Rectal smooth muscle tissue (tissue), 1 donor: ENCODE results near the gene APOBEC3H.
"Not testable (repeated sequence)": the region's sequence is repeated elsewhere in the genome, so short reads cannot be mapped to it uniquely, and the experiment has no call there.

Experiments
- H3K27ac ChIP-seq: one replicate; pipeline ENCODE4 v1.7.0; 2013; ENCODE audit warnings: low read depth, low read length, inconsistent platforms
- H3K27me3 ChIP-seq: one replicate; pipeline ENCODE4 v1.7.0; 2013; ENCODE audit warnings: low read length; ENCODE audit not compliant: control insufficient read depth, insufficient read depth
- H3K36me3 ChIP-seq: one replicate; pipeline ENCODE4 v1.7.0; 2013; ENCODE audit warnings: low read length; ENCODE audit not compliant: control insufficient read depth, insufficient read depth
- H3K4me1 ChIP-seq: one replicate; pipeline ENCODE4 v1.7.0; 2013; ENCODE audit warnings: low read length; ENCODE audit not compliant: control insufficient read depth, insufficient read depth
- H3K4me3 ChIP-seq: one replicate; pipeline ENCODE4 v1.7.0; 2013; ENCODE audit warnings: low read length
- H3K9ac ChIP-seq: one replicate; pipeline ENCODE4 v1.7.0; 2013; ENCODE audit warnings: low read length

The APOBEC3H gene

GRCh38 chr22:39097098-39098020 is at the start of gene APOBEC3H:
APOBEC3H (plus strand) TSS chr22:39097244; CDS start chr22:39100279, 3,035 bp downstream.
- H3K27ac ChIP-seq = no peak within 1 kb of the TSS
- H3K9ac ChIP-seq = no peak within 1 kb of the TSS
- no peaks in the 10 kb centered on the region for H3K36me3 ChIP-seq
- no peaks in the 10 kb centered on the region for H3K4me1 ChIP-seq
- H3K27me3 ChIP-seq = no peaks in the 10 kb centered on the region
- no peak within 1 kb of the TSS for H3K4me3 ChIP-seq

DNA sequence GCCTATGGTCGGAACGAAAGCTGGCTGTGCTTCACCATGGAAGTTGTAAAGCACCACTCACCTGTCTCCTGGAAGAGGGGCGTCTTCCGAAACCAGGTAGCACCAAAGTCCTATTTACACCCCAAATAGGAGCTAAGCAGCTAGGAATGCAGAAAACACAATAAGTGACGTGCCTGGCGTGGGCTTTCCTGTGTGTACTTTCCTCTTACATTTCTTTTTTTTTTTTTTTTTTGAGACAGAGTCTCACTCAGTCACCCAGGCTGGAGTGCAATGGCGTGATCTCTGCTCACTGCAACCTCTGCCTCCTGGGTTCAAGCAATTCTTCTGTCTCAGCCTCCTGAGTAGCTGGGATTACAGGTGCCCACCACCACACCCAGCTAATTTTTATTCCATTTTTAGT is 47.6 kb upstream of the APOBEC3H start:
- H3K9ac ChIP-seq, H3K36me3 ChIP-seq, H3K27me3 ChIP-seq, H3K4me1 ChIP-seq, H3K4me3 ChIP-seq, H3K27ac ChIP-seq: not testable (repeated sequence)

- H3K36me3 ChIP-seq, H3K9ac ChIP-seq, H3K4me3 ChIP-seq, H3K27me3 ChIP-seq, H3K27ac ChIP-seq, H3K4me1 ChIP-seq: not testable (repeated sequence)
Measured at GRCh38 chr22:39051844-39052495, 45.1 kb upstream of the APOBEC3H start.

GRCh38 chr22:39055658-39056057 is 41.4 kb upstream of the APOBEC3H start:
- no peaks in the 10 kb centered on the region for H3K4me1 ChIP-seq
- no peaks in the 10 kb centered on the region for H3K36me3 ChIP-seq
- no peaks in the 10 kb centered on the region for H3K27me3 ChIP-seq
- H3K4me3 ChIP-seq = no peak overlapping the region
- no peak overlapping the region for H3K27ac ChIP-seq
- no peak overlapping the region for H3K9ac ChIP-seq

DNA sequence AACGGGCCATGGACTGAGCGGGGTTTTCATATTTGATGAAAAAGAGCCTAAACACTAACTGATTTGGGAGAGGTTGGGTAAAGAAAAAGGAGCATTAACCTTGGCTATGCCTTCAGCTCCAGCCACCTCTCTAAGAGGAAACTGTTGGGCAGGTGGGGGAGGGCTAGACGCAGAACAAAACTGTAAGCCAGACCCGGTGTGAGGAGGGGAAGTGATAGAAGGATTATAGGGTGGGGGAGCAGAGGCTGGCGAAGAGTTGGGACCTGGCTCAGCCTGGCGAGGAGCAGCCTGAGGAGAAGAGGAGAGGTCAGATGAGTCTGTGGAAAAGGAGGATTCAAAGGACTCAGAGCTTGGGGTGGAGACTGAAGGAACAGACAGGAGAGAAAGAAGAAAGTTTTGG is 35.8 kb upstream of the APOBEC3H start:
- H3K27me3 ChIP-seq, H3K27ac ChIP-seq, H3K36me3 ChIP-seq, H3K9ac ChIP-seq, H3K4me3 ChIP-seq, H3K4me1 ChIP-seq: not testable (repeated sequence)

- H3K4me1 ChIP-seq, H3K27ac ChIP-seq, H3K4me3 ChIP-seq, H3K27me3 ChIP-seq, H3K36me3 ChIP-seq, H3K9ac ChIP-seq: not testable (repeated sequence)
Measured at GRCh38 chr22:39061951-39062350, 35.1 kb upstream of the APOBEC3H start.

DNA sequence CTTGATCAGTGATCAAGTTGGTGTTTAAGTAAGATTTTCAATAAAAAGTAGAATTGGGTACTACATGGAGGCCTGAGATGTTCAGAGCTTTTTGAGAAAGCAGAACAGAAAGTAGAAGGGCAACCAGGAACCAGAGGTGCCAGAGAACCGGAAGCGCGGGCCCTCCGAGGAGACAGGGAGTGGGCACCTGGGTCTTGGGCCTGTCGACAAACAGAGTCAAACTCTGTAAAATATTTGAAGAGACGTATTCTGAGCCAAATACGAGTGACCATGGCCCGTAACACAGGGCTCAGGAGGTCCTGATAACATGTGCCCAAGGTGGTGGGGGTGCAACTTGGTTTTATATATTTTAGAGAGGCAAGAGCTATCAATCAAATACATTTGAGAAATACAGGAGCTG is 33.1 kb upstream of the APOBEC3H start:
- H3K4me1 ChIP-seq, H3K27ac ChIP-seq, H3K36me3 ChIP-seq, H3K4me3 ChIP-seq, H3K27me3 ChIP-seq, H3K9ac ChIP-seq: not testable (repeated sequence)

DNA sequence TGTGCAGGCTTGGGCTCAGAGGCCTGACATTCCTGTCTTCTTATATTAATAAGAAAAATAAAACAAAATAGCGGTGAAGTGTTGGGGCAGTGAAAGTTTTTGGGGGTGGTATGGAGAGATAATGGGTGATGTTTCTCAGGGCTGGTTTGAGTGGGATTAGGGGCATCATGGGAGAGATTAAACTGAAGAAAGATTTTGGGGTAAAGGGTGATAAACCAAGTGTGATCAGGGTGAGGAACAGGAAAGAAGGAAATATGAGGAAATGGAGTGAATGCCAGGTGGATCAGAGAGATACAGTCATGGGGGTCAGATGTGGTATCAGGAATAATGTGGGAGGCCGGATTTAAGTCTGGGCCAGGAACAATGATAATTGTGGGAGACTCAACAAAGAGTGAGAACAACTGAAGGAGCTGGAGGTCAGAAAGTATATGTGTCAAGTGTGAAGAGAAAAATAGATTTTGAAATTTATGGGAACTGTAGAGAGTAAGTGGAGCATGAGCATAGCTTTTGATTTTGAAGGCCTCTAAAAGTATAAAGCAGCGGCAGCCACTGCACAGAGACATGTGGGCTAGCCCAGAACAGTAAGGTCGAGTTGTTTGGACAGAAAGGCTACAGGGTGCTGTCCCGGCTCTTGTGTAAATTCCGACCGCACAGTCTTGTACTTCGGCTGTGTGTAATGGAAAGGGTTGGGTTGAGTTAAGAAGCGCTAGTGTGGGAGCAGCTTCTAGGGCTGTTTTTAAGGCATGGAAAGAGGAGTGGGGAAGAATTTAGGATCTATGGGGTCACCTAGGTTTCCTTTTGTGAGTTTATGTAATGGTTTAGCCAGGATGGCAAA is 30.4 kb upstream of the APOBEC3H start:
- not testable (repeated sequence) for H3K4me3 ChIP-seq, H3K27me3 ChIP-seq, H3K9ac ChIP-seq, H3K36me3 ChIP-seq, H3K27ac ChIP-seq, H3K4me1 ChIP-seq

- Histone ChIP-seq H3K9ac (no peak overlapping the region), H3K27ac (no peak overlapping the region), H3K27me3 (no peaks in the 10 kb centered on the region), H3K4me3 (no peak overlapping the region), H3K36me3 (no peaks in the 10 kb centered on the region), H3K4me1 (no peaks in the 10 kb centered on the region)
Measured at GRCh38 chr22:39068033-39068785, 28.8 kb upstream of the APOBEC3H start.

DNA sequence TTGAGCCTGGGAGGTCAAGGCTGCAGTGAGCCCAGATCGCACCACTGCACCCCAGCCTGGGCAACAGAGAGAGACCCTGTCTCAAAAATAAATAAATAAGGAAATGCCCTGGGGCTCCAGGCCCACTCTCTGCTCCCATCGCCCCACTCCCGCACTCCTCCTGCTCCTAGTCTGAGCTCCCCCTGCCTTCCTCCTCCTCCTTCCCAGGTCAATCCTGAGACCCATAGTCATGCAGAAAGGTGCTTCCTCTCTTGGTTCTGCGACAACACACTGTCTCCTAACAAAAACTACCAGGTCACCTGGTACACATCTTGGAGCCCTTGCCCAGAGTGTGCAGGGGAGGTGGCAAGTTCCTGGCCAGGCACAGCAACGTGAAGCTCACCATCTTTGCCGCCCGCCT is 26.9 kb upstream of the APOBEC3H start:
- Histone ChIP-seq H3K9ac (no peak overlapping the region), H3K27me3 (no peaks in the 10 kb centered on the region), H3K4me3 (no peak overlapping the region), H3K4me1 (no peaks in the 10 kb centered on the region), H3K27ac (no peak overlapping the region), H3K36me3 (no peaks in the 10 kb centered on the region)

DNA sequence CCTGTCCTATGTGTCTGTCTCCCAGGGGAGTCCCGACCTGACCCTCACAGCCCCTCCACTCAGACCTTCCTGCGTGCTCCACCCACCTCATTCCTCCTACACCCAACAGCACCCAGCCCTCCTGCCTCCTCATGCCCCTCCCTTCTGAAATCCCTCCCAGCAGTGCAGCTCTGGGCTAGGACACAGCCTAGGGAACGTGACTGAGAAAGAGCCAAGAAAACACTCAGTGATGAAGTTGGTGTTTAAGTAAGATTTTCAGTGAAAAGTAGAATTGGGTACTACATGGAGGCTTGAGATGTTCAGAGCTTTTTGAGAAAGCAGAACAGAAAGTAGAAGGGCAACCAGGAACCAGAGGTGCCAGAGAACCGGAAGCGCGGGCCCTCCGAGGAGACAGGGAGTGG is 24.5 kb upstream of the APOBEC3H start:
- H3K27ac ChIP-seq, H3K9ac ChIP-seq: not testable (repeated sequence)

DNA sequence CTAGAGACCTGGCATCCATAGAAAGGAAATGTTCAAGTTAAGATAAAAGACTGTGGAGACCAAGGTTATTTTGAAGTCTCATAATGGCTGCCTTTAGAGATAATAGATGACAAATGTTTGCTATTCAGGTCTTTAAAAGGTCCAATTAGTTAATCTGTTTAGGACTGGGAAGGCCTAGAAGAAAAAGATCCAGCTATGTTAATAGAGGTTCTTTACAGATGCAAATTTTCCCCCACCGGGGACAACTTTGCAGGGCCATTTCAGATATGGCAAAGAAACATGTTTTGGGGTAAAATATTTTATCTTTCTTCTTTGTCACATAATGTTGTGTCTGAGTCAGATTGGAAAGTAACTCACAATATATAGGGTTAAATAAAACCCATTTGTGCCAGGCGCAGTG is 23.1 kb upstream of the APOBEC3H start:
- no peaks in the 10 kb centered on the region for H3K27me3 ChIP-seq
- H3K4me3 ChIP-seq = no peak overlapping the region
- no peaks in the 10 kb centered on the region for H3K36me3 ChIP-seq
- H3K4me1 ChIP-seq = no peaks in the 10 kb centered on the region
- H3K27ac ChIP-seq = no peak overlapping the region
- H3K9ac ChIP-seq = no peak overlapping the region

More for the DNA sequence above, 24.5 kb upstream of the APOBEC3H start:
- H3K36me3 ChIP-seq, H3K27me3 ChIP-seq, H3K4me1 ChIP-seq, H3K4me3 ChIP-seq: not testable (repeated sequence)
